ENCODE data around the gene CNOT3.

DNA sequence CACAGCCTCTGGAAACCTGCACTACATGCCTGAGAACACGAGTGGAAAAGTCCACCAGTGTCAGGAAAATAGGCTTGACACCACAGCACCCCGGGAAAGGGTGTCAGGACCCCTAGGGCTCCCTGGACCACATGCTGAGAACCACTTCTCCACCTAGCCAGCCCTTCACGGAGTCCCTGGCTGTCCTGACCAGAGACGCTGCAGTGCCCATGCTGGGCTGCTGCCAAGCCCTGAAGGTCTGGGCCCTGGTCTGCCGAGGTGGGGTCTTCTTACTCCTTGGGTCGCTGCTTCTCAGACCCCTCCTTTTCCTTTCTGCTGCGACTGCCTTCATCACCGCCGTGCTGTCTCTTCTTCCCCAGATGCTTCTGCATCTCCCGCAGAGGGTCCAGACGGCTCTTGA, 18.9 kb downstream of the CNOT3 start:
- TF ChIP-seq, protein P1, sequence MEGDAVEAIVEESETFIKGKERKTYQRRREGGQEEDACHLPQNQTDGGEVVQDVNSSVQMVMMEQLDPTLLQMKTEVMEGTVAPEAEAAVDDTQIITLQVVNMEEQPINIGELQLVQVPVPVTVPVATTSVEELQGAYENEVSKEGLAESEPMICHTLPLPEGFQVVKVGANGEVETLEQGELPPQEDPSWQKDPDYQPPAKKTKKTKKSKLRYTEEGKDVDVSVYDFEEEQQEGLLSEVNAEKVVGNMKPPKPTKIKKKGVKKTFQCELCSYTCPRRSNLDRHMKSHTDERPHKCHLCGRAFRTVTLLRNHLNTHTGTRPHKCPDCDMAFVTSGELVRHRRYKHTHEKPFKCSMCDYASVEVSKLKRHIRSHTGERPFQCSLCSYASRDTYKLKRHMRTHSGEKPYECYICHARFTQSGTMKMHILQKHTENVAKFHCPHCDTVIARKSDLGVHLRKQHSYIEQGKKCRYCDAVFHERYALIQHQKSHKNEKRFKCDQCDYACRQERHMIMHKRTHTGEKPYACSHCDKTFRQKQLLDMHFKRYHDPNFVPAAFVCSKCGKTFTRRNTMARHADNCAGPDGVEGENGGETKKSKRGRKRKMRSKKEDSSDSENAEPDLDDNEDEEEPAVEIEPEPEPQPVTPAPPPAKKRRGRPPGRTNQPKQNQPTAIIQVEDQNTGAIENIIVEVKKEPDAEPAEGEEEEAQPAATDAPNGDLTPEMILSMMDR (IDR thresholded peaks at IDR 0.05) = no peak
- TF ChIP-seq POLR2A (IDR thresholded peaks at IDR 0.05) = no peak

Measured in breast epithelium (tissue), 3 donors.